Adrenal gland (tissue), 12 donors: Measurements from ENCODE around the gene SP7. TPM values are rescaled to one million over a fixed set of nuclear protein-coding genes. Genes with fewer than 3 reads are reported as not detected.

Experiments used
- DNase-seq, 7 donors: peaks; one replicate each; pipeline ENCODE4 v3.0.0-alpha.2; 2019 to 2020
- H3K27ac ChIP-seq, 5 donors: fragments of 200-600 bp; sonication (generic) in 4 of 5; 1 replicate in 3 of 5; 2 replicates in 2 of 5; pipeline versions ENCODE4 v1.5.1 to v1.8.0; 2016 to 2020; ENCODE audit warnings: mild to moderate bottlenecking in 1 of 5
- H3K27me3 ChIP-seq: fragments of 200-600 bp; 2 replicates; pipeline ENCODE4 v1.8.0; 2021
- H3K36me3 ChIP-seq, 2 donors: fragments of 200-600 bp; replicated peaks in 1 of 2; 1 replicate in 1 of 2; 2 replicates in 1 of 2; pipeline versions ENCODE4 v1.5.1 to v1.8.0; 2018 to 2022
- H3K4me1 ChIP-seq, 2 donors: fragments of 200-600 bp; replicated peaks in 1 of 2; 1 replicate in 1 of 2; 2 replicates in 1 of 2; pipeline versions ENCODE4 v1.5.1 to v1.8.0; 2018 to 2021
- H3K4me3 ChIP-seq, 4 donors: fragments of 200-600 bp; sonication (generic) in 3 of 4; one replicate each; pipeline ENCODE4 v1.5.1; 2016 to 2018
- H3K9me3 ChIP-seq, 3 donors: fragments of 200-600 bp; sonication (generic) in 1 of 3; replicated peaks in 1 of 3; 1 replicate in 2 of 3; 2 replicates in 1 of 3; pipeline versions ENCODE4 v1.5.1 to v1.8.0; 2016 to 2021
- CTCF ChIP-seq, 6 experiments: fragments of 450-650 bp in 4 of 6; fragments of 200-600 bp in 2 of 6; sonication (generic) in 1 of 6; IDR thresholded peaks; 1 replicate in 5 of 6; 2 replicates in 1 of 6; pipeline versions ENCODE4 v1.5.1 to v1.8.0; 2016 to 2021; ENCODE audit warnings: antibody characterized with exemption in 6 of 6, mild to moderate bottlenecking in 2 of 6, moderate library complexity in 1 of 6
- POLR2A ChIP-seq, 2 donors: fragments of 450-650 bp; IDR thresholded peaks; one replicate each; pipeline ENCODE4 v1.6.1; 2017; ENCODE audit warnings: antibody characterized with exemption in 2 of 2, mild to moderate bottlenecking in 2 of 2, moderate library complexity in 1 of 2
- WGBS, 4 donors: extraction: QIAGEN DNeasy Blood & Tissue Kit in 2 of 4; methylation state at CpG; one replicate each; pipeline versions ENCODE4 v1.1.5 to v1.1.7; 2013 to 2017; 5-methylcytosine and 5-hydroxymethylcytosine counted together
- intact Hi-C, 2 donors: fragments of 100-400 bp; cut with DNase I; formaldehyde crosslinking; loops; one replicate each; pipeline versions ENCODE4 v1.14.1 to v1.15.0; 2022 to 2023
- polyA plus RNA-seq, 3 donors: library from polyadenylated mRNA; stranded (reverse); fragments of 200-250 nt in 2 of 3; fragments of 350-450 nt in 1 of 3; fragmentation: Illumina TruSeq in 1 of 3; extraction: RNeasy Lipid Tissue Mini Kit (QIAGEN cat#74804) in 1 of 3; gene quantifications; one replicate each; pipeline ENCODE4 v1.2.3, GENCODE V29; 2013 to 2014
- total RNA-seq, 9 donors: library from RNA; depleted of rRNA in 4 of 9; stranded (reverse); fragments of >200 nt in 4 of 9; fragments of 120-200 nt in 1 of 9; fragmentation: NEBNext Ultra II Directional in 1 of 9; extraction: Animal tissue kit (Norgen Biotek cat#: 25700) in 1 of 9; gene quantifications; one replicate each; pipeline versions ENCODE4 v1.1.0 to v1.2.4, GENCODE V29; 2013 to 2023
- donor health status: healthy with polysubstance abuse.
- donor health status: Bipolar disorder and iron deficiency.
- donor health status: DM: yes; HTN: yes; CAD: no.
- donor health status: DM: no; HTN: no; CAD: no.
- donor health status: DM: no; HTN: no; CAD: no.
- donor health status: DM: yes; HTN: yes; CAD: no.

Gene SP7
- total and polyA plus RNA-seq, 12 donors = 0.03 TPM; not detected in 11

GRCh38 chr12:53345486-53346188 is 9.5 kb upstream of the SP7 start:
- H3K9me3 ChIP-seq = no peaks in the 10 kb centered on the region
- peak in 3 of 7 donors; percentile 21 to 40 (median 29) for DNase-seq
- H3K4me3 ChIP-seq = peak overlapping the region in 1 of 4 donors; percentile 81
- TF ChIP-seq CTCF (IDR thresholded peaks at IDR 0.05) (peak in 1 of 6 experiments; percentile 25), POLR2A (IDR thresholded peaks at IDR 0.05) (no peak)
- WGBS, 4 donors = 19 to 36% (median 22%) methylated on average over 8 to 10 of the region's 10 CpGs
- intact Hi-C loops = loop anchor here in 1 of 2 donors (10.0 kb wide), 1 partner anchor 169 kb away; no protein-coding TSS in a partner anchor
- peak overlapping the region; percentile 11 to 90 (median 71) for H3K27ac ChIP-seq
- no peaks in the 10 kb centered on the region for H3K36me3 ChIP-seq
- H3K4me1 ChIP-seq = peaks cover 0 to 12% of the 10 kb centered on the region in 2 donors
- no peaks in the 10 kb centered on the region for H3K27me3 ChIP-seq

- Histone ChIP-seq H3K4me3 (peak overlapping the region in 3 of 4 donors; percentile 62 to 90 (median 81)), H3K27me3 (no peaks in the 10 kb centered on the region), H3K4me1 (peaks cover 0 to 12% of the 10 kb centered on the region in 2 donors), H3K9me3 (no peaks in the 10 kb centered on the region), H3K36me3 (no peaks in the 10 kb centered on the region), H3K27ac (peak overlapping the region; percentile 11 to 90 (median 71))
- WGBS, 4 donors = 0 to 1% (median 0%) methylated on average over 14 to 48 of the region's 50 CpGs
- peak; percentile 76 to 88 (median 83) for DNase-seq
- TF ChIP-seq CTCF (IDR thresholded peaks at IDR 0.05) (peak; percentile 43 to 78 (median 68)), POLR2A (IDR thresholded peaks at IDR 0.05) (peak in 1 of 2 donors; percentile 54)
- intact Hi-C loops = loop anchor here in 1 of 2 donors (10.0 kb wide), 1 partner anchor 170 kb away; no protein-coding TSS in a partner anchor
These were observed 8.8 kb upstream of the SP7 start for GRCh38 chr12:53344824-53345485.

GRCh38 chr12:53344487-53344823 is 8.3 kb upstream of the SP7 start:
- Histone ChIP-seq H3K9me3 (no peaks in the 10 kb centered on the region), H3K36me3 (no peaks in the 10 kb centered on the region), H3K27ac (peak overlapping the region in 3 of 5 donors; percentile 71 to 90 (median 84)), H3K4me3 (peak overlapping the region in 1 of 4 donors; percentile 81), H3K4me1 (peaks cover 0 to 12% of the 10 kb centered on the region in 2 donors), H3K27me3 (no peaks in the 10 kb centered on the region)
- no peak for TF ChIP-seq CTCF (IDR thresholded peaks at IDR 0.05)
- TF ChIP-seq POLR2A (IDR thresholded peaks at IDR 0.05) = no peak
- WGBS, 4 donors = 3 to 8% (median 6%) methylated on average over 2 to 19 of the region's 19 CpGs
- no peak for DNase-seq
- intact Hi-C loops = loop anchor here in 1 of 2 donors (10.0 kb wide), 1 partner anchor 170 kb away; no protein-coding TSS in a partner anchor

GRCh38 chr12:53343969-53344368 is 7.8 kb upstream of the SP7 start:
- Histone ChIP-seq H3K4me3 (no peak overlapping the region), H3K9me3 (no peaks in the 10 kb centered on the region), H3K36me3 (no peaks in the 10 kb centered on the region), H3K4me1 (peaks cover 0 to 12% of the 10 kb centered on the region in 2 donors), H3K27me3 (peaks cover 1% of the 10 kb centered on the region), H3K27ac (no peak overlapping the region)
- WGBS, 4 donors = 89 to 96% (median 95%) methylated on average over 4 of the region's 4 CpGs
- intact Hi-C loops = loop anchor here in 1 of 2 donors (10.0 kb wide), 1 partner anchor 171 kb away; no protein-coding TSS in a partner anchor
- TF ChIP-seq CTCF (IDR thresholded peaks at IDR 0.05) (no peak), POLR2A (IDR thresholded peaks at IDR 0.05) (no peak)
- no peak for DNase-seq
